D721Med (cell line): Measurements from ENCODE around the gene CCDC182.

Source experiments
- DNase-seq: peaks from one replicate; pipeline ENCODE4 v3.0.0; 2011; ENCODE audit warnings: low spot score; ENCODE audit not compliant: insufficient read length
- FAIRE-seq: peaks from 2 replicates; lab custom pipeline; 2011; peaks lifted over from hg19 to GRCh38; lab: Jason Lieb, UNC
- CTCF ChIP-seq: IDR thresholded peaks from 2 replicates; pipeline ENCODE4 v1.5.1; 2012; ENCODE audit warnings: mild to moderate bottlenecking, control low read depth; ENCODE audit not compliant: insufficient read depth; ENCODE audit errors: missing control alignments

The CCDC182 gene

GRCh38 chr17:57697891-57698711 lies 47.0 kb downstream of the CCDC182 start:
- TF ChIP-seq CTCF, result no peak
- FAIRE-seq (no peak), DNase-seq (no peak)

GRCh38 chr17:57697197-57697596 lies 47.9 kb downstream of the CCDC182 start:
- TF ChIP-seq CTCF, result no peak
- FAIRE-seq (no peak), DNase-seq (no peak)

GRCh38 chr17:57696050-57696449 lies 49.0 kb downstream of the CCDC182 start:
- FAIRE-seq, result no peak
- no peak for DNase-seq
- TF ChIP-seq CTCF, result no peak
